IMR-90 (cell line): ENCODE data around the gene GTF2I. TPM values are rescaled to one million over a fixed set of nuclear protein-coding genes. Genes with fewer than 3 reads are reported as not detected.
"Not testable (repeated sequence)": the region's sequence is repeated elsewhere in the genome, so short reads cannot be mapped to it uniquely, and the experiment has no call there.

ENCODE experiments used
- ATAC-seq: fragments of 200-7000 bp; cut with Tn5 transposase; 2 replicates; pipeline ENCODE4 v1.9.1; 2020; ENCODE audit warnings: low read depth, mild to moderate bottlenecking, moderate library complexity
- BruUV-seq: library from RNA; stranded (reverse); fragments of 400-500 nt; replicated peaks from 2 replicates; lab custom pipeline; 2021; lab: Mats Ljungman, UMichigan
- CTCF ChIA-PET: fragments of 300-600 bp; formaldehyde crosslinking; extraction: SDS; loops from one replicate; lab custom pipeline; 2021; ENCODE audit warnings: antibody characterized with exemption; lab: Yijun Ruan, JAX
- POLR2A ChIA-PET: fragments of 300-600 bp; sonication (Branson Sonifier 250); formaldehyde crosslinking; loops from one replicate; lab custom pipeline; 2022; ENCODE audit warnings: antibody characterized with exemption; ENCODE audit not compliant: unreplicated experiment; lab: Charles Lee
- DNase-seq: peaks from one replicate; pipeline ENCODE4 v3.0.0; 2013
- H2AFZ ChIP-seq: replicated peaks from 2 replicates; pipeline ENCODE3; 2013; ENCODE audit warnings: low read length, mild to moderate bottlenecking; ENCODE audit not compliant: poor library complexity
- H2AK5ac ChIP-seq: 2 replicates; pipeline ENCODE4 v1.6.1; 2013; ENCODE audit warnings: low read depth, low read length, inconsistent platforms
- H2AK9ac ChIP-seq: replicated peaks from 2 replicates; pipeline ENCODE3; 2013; ENCODE audit warnings: mild to moderate bottlenecking, low read depth, low read length, moderate library complexity; ENCODE audit not compliant: poor library complexity
- H2BK120ac ChIP-seq: 2 replicates; pipeline ENCODE4 v1.6.1; 2013; ENCODE audit warnings: low read depth, low read length, inconsistent platforms
- H2BK15ac ChIP-seq: 3 replicates; pipeline ENCODE4 v1.6.1; 2013; ENCODE audit warnings: low read depth, low read length, inconsistent platforms
- H2BK20ac ChIP-seq: 2 replicates; pipeline ENCODE4 v1.6.1; 2013; ENCODE audit warnings: low read depth, mild to moderate bottlenecking, inconsistent platforms, low read length, moderate library complexity
- H2BK5ac ChIP-seq: 2 replicates; pipeline ENCODE4 v1.6.1; 2013; ENCODE audit warnings: mild to moderate bottlenecking, low read depth, low read length, inconsistent platforms; ENCODE audit not compliant: poor library complexity, severe bottlenecking
- H3K14ac ChIP-seq: replicated peaks from 2 replicates; pipeline ENCODE4 v1.6.1; 2013; ENCODE audit warnings: low read depth, low read length, inconsistent platforms
- H3K18ac ChIP-seq: 2 replicates; pipeline ENCODE4 v1.6.1; 2013; ENCODE audit warnings: low read depth, low read length, control low read depth
- H3K23ac ChIP-seq: 2 replicates; pipeline ENCODE4 v1.6.1; 2013; ENCODE audit warnings: low read depth, low read length, inconsistent platforms
- H3K27ac ChIP-seq: 2 replicates; pipeline ENCODE4 v1.5.1; 2013; ENCODE audit warnings: mild to moderate bottlenecking, control low read depth, low read length; ENCODE audit not compliant: insufficient read depth
- H3K27me3 ChIP-seq: 2 replicates; pipeline ENCODE4 v1.6.1; 2013; ENCODE audit warnings: low read length; ENCODE audit not compliant: control insufficient read depth, insufficient read depth
- H3K36me3 ChIP-seq: 2 replicates; pipeline ENCODE4 v1.6.1; 2013; ENCODE audit warnings: low read length, mixed read lengths; ENCODE audit not compliant: control insufficient read depth, insufficient read depth
- H3K4ac ChIP-seq: 2 replicates; pipeline ENCODE4 v1.6.1; 2013; ENCODE audit warnings: low read depth, low read length, inconsistent platforms
- H3K4me1 ChIP-seq: 2 replicates; pipeline ENCODE4 v1.6.1; 2013; ENCODE audit warnings: low read length, mixed read lengths; ENCODE audit not compliant: control insufficient read depth, insufficient read depth
- H3K4me2 ChIP-seq: 2 replicates; pipeline ENCODE4 v1.6.1; 2013; ENCODE audit warnings: low read depth, mild to moderate bottlenecking, control low read depth, low read length, moderate library complexity
- H3K4me3 ChIP-seq: 2 replicates; pipeline ENCODE4 v1.5.1; 2013; ENCODE audit warnings: low read depth, mild to moderate bottlenecking, control low read depth, low read length, moderate library complexity; ENCODE audit not compliant: insufficient read depth
- H3K56ac ChIP-seq: 2 replicates; pipeline ENCODE4 v1.6.1; 2013; ENCODE audit warnings: low read length, inconsistent platforms; ENCODE audit not compliant: insufficient read depth; ENCODE audit errors: extremely low read depth
- H3K79me1 ChIP-seq, 2 experiments: 2 replicates each; pipeline ENCODE4 v1.6.1; 2013; ENCODE audit warnings: low read length in 2 of 2, inconsistent platforms in 1 of 2, low read depth in 1 of 2
- H3K9ac ChIP-seq: 2 replicates; pipeline ENCODE4 v1.6.1; 2013; ENCODE audit warnings: low read depth, low read length, control low read depth
- H3K9me1 ChIP-seq: 2 replicates; pipeline ENCODE4 v1.6.1; 2013; ENCODE audit warnings: low read length, inconsistent platforms; ENCODE audit not compliant: insufficient read depth
- H3K9me3 ChIP-seq: 2 replicates; pipeline ENCODE4 v1.6.1; 2013; ENCODE audit warnings: low read length; ENCODE audit not compliant: control insufficient read depth, insufficient read depth
- H4K20me1 ChIP-seq: 2 replicates; pipeline ENCODE4 v1.6.1; 2013; ENCODE audit warnings: low read length, inconsistent platforms; ENCODE audit not compliant: insufficient read depth
- H4K5ac ChIP-seq: 2 replicates; pipeline ENCODE4 v1.6.1; 2013; ENCODE audit warnings: mild to moderate bottlenecking, low read depth, low read length, control low read depth
- H4K8ac ChIP-seq, 2 experiments: 2 replicates each; pipeline ENCODE4 v1.6.1; 2013; ENCODE audit warnings: low read depth in 2 of 2, low read length in 2 of 2, control low read depth in 1 of 2, inconsistent platforms in 1 of 2
- H4K91ac ChIP-seq: 2 replicates; pipeline ENCODE4 v1.6.1; 2013; ENCODE audit warnings: low read depth, low read length, inconsistent platforms; ENCODE audit not compliant: insufficient read depth
- WGBS, 2 experiments: methylation state at CpG; one replicate each; pipeline versions ENCODE4 v1.1.5 to v1.1.7; 2013; ENCODE audit warnings: missing lambda C conversion rate in 2 of 2; ENCODE audit not compliant: insufficient read length in 1 of 2; ENCODE audit errors: extremely low coverage in 2 of 2; 5-methylcytosine and 5-hydroxymethylcytosine counted together
- dilution Hi-C: fragments of 300-500 bp; cut with HindIII; formaldehyde crosslinking; loops from one replicate; pipeline ENCODE4 v1.14.3; 2018; ENCODE audit warnings: low sequenced_read_pairs; ENCODE audit not compliant: unreplicated experiment
- in situ Hi-C: fragments of 300-500 bp; cut with MboI; formaldehyde crosslinking; loops from 3 replicates; pipeline ENCODE4 v1.14.3; 2019; ENCODE audit warnings: low sequenced_read_pairs, inconsistent platforms, mixed read lengths
- intact Hi-C: fragments of 100-400 bp; cut with micrococcal nuclease; formaldehyde crosslinking; loops from 2 replicates; pipeline ENCODE4 v1.10.0; 2022
- polyA plus RNA-seq, 3 experiments: library from polyadenylated mRNA; depleted of rRNA; stranded (reverse); fragments of >200 nt; gene quantifications; 2 replicates each; pipeline ENCODE4 v1.2.3, GENCODE V29; 2012; ENCODE audit warnings: low replicate concordance in 1 of 3
- total RNA-seq: library from RNA; depleted of rRNA; stranded (reverse); fragments of >200 nt; gene quantifications from 2 replicates; pipeline ENCODE4 v1.2.3, GENCODE V29; 2012

Gene GTF2I
- total and polyA plus RNA-seq, 2 of the 4 experiments (the other 2 are of a cell fraction): 46.4 to 88.8 TPM

DNA sequence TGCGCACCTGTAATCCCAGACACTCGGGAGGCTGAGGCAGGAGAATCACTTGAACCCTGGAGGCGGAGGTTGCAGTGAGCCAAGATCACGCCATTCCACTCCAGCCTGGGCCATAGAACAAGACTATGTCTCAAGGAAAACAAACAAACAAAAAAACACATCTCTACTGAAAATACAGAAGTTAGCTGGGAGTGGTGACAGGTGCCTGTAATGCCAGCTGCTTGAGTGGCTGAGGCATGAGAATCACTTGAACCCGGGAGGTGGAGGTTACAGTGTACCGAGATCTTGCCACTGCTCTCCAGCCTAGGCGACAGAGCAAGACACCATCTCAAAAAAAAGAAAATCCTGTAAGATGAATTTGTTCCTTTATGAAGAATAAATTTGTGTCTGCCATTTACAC is 9.5 kb downstream of the GTF2I start:
- H2BK5ac ChIP-seq, H4K91ac ChIP-seq, H2AK9ac ChIP-seq, H2BK120ac ChIP-seq, ATAC-seq, H4K5ac ChIP-seq, H3K23ac ChIP-seq, H3K27me3 ChIP-seq, H2AFZ ChIP-seq, H3K27ac ChIP-seq, H3K4me2 ChIP-seq, dilution Hi-C loops, H3K9ac ChIP-seq, DNase-seq, H3K9me3 ChIP-seq, H4K8ac ChIP-seq, H2AK5ac ChIP-seq, H3K18ac ChIP-seq, H3K56ac ChIP-seq, H2BK15ac ChIP-seq, BruUV-seq, H3K4ac ChIP-seq, CTCF ChIA-PET, H3K14ac ChIP-seq, H2BK20ac ChIP-seq, POLR2A ChIA-PET, H3K4me3 ChIP-seq: not testable (repeated sequence)
- peaks cover 92% of the 10 kb centered on the region for H4K20me1 ChIP-seq
- in situ Hi-C loops: loop anchor here (10.0 kb wide), 1 partner anchor 82 kb away; no protein-coding TSS in a partner anchor
- intact Hi-C loops: loop anchor here (10.0 kb wide), 1 partner anchor 82 kb away; no protein-coding TSS in a partner anchor
- H3K4me1 ChIP-seq: peaks cover 12% of the 10 kb centered on the region
- peaks cover 17% of the 10 kb centered on the region for H3K36me3 ChIP-seq
- H3K9me1 ChIP-seq: peaks cover 11% of the 10 kb centered on the region
- peaks cover 4 to 49% of the 10 kb centered on the region in 2 experiments; a peak in 3 of 4 replicates for H3K79me1 ChIP-seq
- 93% methylated on average over 3 of the region's 7 CpGs; no CpG with 5 or more reads in 1 of the 2 experiments for WGBS, 2 experiments

GRCh38 chr7:74667520-74667919 is 10.0 kb downstream of the GTF2I start:
- H3K14ac ChIP-seq, dilution Hi-C loops, H2AK5ac ChIP-seq, H2AFZ ChIP-seq, H2BK20ac ChIP-seq, H2BK5ac ChIP-seq, CTCF ChIA-PET, H3K56ac ChIP-seq, BruUV-seq, H3K4me2 ChIP-seq, H4K8ac ChIP-seq, H3K9me3 ChIP-seq, H3K4me3 ChIP-seq, H3K27ac ChIP-seq, H3K18ac ChIP-seq, H3K4ac ChIP-seq, POLR2A ChIA-PET, ATAC-seq, H2BK15ac ChIP-seq, H3K23ac ChIP-seq, DNase-seq, H4K91ac ChIP-seq, H2BK120ac ChIP-seq, H4K5ac ChIP-seq, H2AK9ac ChIP-seq, H3K27me3 ChIP-seq, H3K9me1 ChIP-seq, H3K9ac ChIP-seq: not testable (repeated sequence)
- H3K36me3 ChIP-seq: peaks cover 17% of the 10 kb centered on the region
- in situ Hi-C loops (loop anchor here (10.0 kb wide), 1 partner anchor 83 kb away; no protein-coding TSS in a partner anchor), intact Hi-C loops (loop anchor here (10.0 kb wide), 1 partner anchor 83 kb away; no protein-coding TSS in a partner anchor)
- peaks cover 11% of the 10 kb centered on the region for H3K4me1 ChIP-seq
- peaks cover 92% of the 10 kb centered on the region for H4K20me1 ChIP-seq
- H3K79me1 ChIP-seq: peaks cover 4 to 51% of the 10 kb centered on the region in 2 experiments
- WGBS, 2 experiments: no CpG with 5 or more reads among the region's 5 CpGs
